Stimulated activated CD4-positive, alpha-beta T cell treated with anti-CD3 and anti-CD28 coated beads, Interleukin-12 subunit alpha, Interleukin-12 subunit beta, amount 100 ng/mL, for 48 hours (primary cell): Measurements from ENCODE around the gene PTPRK.

Experiments used
- DNase-seq, 3 donors: peaks; one replicate each; pipeline ENCODE4 v3.0.0-alpha.2; 2020; ENCODE audit warnings: low read depth in 2 of 3, low spot score in 1 of 3

The PTPRK gene

DNA sequence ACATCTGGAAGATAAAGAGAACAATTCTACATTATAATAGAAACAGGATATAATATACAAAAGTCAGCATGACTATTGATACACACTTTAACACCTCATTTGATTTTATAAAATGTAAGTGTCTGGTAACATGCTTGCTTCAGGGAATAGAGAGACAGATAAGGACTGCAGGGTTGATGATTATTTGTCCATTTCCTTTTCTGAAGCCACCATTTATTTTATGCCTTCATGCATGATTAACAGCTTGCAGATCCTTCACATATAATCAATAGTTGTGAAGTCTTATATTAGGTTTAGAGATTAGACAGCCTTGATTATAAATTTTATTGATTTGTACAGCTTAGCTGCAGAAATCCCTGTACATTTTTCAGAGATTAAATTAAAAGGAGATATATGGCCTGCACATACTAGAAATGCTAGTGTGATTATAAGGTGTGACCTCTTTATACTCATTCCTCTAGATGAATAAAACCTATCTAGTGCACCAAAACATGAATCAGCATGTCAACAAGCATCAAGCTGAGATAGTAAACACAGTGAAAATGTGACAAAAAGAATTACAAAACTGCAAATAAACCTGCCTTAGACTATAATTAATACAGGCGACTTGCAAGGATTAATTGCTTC, 420.7 kb downstream of the PTPRK start:
- no peak for DNase-seq

DNA sequence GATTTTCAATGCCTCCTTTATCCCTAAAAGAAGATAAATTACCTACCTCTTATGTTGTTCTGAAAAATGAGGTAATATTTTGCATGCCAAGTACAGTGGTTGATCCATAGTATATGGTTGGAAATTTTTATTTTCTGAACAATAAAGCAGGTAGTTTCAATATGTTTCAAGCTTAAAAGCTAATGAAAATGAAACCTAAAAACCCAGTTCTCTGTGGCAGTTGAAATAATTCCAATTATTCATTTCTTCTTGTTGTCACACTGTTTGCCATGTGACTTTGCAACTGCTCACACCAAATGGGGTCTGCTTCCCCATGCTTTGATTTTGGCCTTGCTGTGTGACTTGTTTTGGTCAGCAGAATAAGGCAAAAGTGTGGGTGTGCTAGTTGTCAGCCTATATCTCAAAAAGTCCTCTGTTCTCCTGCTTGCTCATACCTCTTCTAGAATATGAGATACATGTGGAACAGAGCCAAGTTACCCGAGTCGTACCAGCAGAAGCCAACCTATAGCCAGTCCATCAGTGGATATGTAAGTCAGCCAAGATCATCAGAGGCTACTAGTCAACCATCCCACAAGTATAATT, 422.3 kb downstream of the PTPRK start:
- DNase-seq, result no peak

DNA sequence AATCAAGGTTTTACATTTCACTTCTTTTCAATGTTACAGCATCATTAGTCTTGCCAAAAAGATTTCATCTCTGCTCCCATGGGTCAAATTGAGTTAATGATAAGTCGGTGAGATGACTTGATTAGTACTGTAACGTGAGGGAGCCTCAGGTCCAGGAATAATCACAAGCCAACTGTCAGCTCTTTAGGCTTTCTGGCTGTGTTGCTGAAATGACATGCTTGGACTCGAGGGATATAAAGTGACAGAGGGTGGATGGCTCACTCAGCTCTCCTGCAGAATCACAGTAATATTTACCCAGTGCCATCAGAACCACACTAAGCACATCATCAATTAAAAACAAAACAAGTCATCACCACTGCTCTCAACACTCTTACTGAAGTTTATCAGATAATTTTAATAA, 423.4 kb downstream of the PTPRK start:
- DNase-seq, result no peak

DNA sequence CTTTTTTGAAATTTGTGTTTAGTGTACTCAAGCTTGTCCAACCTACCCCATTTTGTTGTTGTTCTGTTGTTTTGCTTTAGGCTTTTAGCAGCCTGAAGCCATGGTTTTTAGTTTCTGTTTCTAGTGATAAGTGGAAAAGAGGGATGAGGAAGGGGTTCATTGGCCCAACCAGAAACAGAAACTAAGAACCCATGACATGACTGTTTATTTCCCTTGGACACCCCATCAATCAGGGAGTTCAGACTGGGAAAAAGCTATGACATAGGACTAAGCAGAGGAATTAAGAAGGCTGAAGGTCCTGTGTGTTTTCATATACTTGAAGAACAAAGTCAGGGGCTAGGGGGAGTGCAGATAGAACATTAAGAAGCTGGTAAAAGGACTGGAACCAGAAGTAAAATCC, 425.0 kb downstream of the PTPRK start:
- DNase-seq, result no peak

DNA sequence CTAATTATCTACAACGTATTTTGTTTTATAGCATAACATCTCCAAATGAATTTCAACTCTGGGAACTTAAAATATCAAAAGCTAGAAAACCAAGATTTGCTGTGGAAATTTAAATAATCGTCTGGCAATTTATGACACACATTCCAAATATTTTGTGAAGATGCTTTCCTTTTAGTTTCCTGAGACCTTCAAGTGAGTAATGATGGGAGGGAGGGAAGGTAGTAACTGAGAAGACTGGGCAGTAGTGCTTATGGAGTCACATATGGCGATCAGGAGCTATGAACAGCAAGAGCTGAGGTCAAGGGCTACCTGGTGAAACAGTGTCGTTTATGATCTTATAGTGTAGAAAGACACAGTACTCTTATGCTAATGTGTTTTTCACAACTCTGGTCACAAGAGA, 441.4 kb downstream of the PTPRK start:
- DNase-seq, result no peak

DNA sequence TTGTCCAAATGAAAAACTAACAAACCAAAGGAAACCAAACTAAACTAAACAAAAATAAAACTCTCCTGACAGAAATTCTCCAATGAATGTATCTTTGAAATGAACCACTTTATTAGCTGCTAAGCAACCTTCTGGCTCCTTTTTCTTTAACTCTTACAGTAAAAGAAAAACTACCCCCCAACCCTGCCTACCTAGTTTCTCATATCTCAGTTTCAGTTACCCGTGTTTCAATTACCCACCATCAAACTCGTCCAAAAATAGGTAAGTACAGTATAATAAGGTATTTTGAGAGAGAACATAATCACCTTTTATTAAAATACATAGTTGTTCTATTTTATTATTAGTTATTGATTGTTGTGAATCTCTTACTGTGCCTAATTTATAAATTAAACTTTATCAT, 442.1 kb downstream of the PTPRK start:
- DNase-seq, result no peak

DNA sequence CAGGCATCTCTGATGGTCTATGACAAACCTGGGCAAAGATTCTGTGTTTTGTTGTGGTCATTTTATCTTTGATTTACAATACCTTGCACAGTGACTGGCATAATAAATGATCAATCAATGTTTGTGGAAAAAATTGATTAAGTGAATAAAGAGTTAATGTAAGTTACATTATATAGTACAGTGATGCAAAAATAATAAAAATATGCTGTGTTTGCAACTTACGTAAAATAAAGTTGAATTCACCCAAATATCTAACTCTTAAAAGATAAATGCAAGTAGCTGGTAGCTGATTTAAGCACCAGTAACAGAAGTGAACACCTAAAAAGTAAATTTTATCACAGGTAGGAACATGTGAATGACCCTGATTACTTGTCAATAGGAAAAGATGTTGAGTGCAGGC, 443.6 kb downstream of the PTPRK start:
- no peak for DNase-seq

DNA sequence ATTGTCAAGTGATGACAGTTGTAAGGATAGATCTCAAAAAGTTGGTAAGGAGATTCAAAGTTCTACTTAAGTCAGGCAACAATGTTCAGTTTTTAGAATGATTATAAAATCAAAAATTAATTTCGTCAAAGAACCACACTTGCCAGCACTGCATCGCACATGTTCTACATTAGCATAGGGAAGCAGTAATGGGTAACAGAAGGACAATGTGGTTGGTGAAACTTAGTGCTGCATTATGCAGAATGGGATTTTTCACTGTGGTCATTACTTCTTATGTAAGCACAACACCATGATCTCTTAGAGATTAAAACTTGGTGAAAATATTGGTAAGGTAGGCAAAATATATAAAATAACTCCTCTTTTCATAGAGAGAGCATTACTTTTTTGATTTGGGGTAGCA, 445.8 kb downstream of the PTPRK start:
- no peak for DNase-seq

DNA sequence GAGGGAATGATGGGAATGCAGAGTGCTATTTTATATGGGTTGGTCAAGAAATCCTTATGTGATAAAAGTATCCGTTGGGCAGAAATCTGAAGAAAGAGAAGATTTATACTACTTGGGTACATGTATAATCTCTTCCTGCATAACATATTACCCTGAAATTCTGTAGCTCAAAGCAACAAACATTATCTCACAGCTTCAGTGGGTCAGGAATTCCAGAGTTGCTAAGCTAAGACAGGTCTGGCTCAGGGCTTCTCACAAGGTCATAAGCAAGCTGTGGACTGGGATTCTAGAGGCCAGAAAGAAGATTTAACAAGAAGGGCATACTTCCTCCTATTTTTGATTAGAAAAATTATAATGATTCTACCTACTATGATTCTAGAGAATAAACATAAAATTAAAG, 447.0 kb downstream of the PTPRK start:
- DNase-seq, result no peak

DNA sequence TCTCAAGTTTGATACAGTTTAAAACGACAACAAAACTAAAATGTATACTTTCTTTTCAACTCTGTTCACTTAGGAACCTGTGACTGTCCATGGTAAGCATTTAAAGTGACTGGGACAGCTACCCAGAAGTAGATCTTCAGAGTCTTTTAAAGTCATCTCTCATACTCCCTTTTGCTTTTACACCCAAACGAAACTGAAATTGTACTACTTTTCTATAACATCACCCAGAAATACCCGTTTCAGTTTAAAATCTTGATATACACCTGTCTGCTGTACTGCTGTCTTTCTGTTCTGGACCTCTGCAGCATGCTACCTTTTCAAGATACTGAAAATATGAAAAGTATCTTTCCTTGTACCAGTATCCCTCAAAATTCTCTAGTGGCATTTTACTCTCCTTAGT, 449.2 kb downstream of the PTPRK start:
- DNase-seq, result no peak

DNA sequence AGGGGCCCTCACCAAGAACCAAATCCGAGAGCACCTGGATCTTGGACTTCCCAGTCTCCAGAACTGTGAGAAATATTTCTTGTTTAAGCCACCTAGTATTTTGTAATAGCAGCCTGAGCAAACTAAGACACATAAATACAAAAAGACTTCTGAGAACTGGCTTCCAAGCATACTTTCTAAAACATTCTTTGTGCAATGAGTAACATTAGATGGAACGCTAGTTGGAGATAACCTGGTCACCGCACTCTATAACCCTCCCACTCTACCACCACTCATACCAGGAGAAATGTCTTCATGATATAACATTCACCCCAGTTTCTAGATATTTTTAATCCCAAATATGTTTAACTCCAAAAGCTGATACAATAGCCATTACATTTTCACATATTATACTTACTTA, 450.0 kb downstream of the PTPRK start:
- no peak for DNase-seq

DNA sequence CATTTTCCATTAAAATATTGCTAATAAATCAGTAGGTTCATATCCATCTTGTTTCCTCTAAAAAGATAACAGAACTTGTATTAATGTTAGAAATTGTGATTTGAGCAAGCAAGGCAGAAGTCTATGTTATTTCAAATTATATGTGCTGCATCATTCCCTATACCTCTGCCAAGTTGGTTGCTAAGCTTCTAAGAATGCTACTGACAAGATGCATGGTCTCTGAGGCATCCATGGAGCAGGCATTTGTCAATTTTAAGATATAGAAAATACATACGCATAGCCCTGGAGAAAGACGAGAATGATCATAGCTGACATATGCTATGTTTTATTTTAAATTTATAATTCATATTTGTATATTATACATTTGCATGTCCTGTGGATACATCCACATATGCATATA, 451.2 kb downstream of the PTPRK start:
- DNase-seq, result no peak

DNA sequence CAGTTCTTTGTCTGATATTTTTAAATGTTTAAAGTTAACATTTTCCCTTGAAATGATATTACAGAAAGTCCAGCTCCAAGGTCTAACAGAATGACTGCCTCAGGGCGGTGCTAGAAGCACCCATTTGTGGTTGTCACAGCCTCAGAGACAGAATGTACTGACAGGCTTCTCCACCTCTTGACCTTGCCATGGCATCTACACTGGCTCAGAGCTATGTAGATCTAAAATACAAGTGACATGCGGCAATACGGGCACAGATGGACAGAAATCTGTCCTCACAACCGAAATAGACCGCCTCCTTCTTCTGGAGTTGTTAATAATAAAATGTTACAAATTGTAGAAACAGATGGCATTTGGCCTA, 452.3 kb downstream of the PTPRK start:
- no peak for DNase-seq

DNA sequence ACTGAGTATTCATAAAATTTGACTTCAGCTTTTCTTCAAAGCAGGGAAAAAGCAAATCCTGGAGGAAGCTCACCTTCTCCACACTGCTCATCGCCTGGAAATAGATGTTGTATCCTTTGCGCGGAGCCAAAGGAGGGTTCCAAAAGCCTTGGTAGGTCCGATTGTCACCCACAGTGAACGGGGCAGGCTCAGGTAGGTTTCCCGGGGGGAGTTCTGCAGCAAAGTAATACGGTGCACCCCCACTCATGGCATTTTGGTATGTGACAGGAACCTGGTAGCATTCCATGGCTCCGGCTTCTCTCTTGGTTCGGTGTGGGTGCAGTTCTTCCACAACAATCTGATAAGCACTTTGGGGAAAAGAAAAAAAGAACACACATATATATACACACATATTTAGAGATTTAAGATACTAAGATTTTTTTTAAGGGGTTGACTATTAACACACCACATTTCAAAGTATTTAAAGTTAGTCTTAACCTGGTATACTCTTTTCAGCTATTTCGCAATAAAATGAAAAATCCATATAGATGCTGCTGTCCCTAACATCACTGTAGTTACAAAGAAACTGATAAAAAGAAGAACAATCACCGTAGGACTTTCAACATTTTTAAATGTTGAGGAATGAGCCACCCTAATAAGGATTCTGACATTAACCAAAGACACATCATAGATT, 452.8 kb downstream of the PTPRK start:
- DNase-seq, result no peak

DNA sequence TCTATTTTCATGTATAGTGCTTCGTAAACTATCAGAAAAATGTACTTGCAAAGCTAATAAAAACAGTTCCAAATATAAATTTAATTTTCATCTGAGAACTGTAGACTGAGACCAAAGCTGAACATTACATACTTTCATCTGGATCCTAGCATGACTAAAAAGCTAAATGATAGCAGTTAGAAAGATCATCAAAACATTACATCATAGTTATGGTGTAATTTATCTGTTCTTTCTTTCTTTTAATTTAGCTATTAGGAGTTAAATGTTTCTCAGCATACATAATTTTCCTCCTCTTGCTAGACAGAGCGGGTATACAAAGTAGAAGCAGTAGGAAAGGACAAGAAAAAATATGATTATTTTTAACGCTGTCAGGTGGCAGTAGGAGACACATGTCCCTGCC, 455.3 kb downstream of the PTPRK start:
- DNase-seq, result no peak

DNA sequence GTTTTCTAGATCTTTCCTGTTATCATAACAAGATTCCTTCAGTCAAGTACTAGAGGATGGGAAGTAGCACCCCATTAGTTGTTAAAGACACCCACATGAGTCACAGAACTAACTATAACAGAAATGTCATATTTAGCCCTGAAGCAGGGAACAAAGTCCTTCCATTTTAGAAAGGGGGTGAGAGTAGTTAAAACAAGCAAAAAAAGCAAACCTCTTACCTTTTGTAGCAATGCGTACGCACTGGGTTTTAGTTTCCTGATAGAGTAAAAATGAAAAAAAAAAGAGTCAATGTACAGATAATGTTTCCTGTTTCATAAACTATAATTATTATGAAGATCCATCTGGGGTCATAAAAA, 455.9 kb downstream of the PTPRK start:
- no peak for DNase-seq

DNA sequence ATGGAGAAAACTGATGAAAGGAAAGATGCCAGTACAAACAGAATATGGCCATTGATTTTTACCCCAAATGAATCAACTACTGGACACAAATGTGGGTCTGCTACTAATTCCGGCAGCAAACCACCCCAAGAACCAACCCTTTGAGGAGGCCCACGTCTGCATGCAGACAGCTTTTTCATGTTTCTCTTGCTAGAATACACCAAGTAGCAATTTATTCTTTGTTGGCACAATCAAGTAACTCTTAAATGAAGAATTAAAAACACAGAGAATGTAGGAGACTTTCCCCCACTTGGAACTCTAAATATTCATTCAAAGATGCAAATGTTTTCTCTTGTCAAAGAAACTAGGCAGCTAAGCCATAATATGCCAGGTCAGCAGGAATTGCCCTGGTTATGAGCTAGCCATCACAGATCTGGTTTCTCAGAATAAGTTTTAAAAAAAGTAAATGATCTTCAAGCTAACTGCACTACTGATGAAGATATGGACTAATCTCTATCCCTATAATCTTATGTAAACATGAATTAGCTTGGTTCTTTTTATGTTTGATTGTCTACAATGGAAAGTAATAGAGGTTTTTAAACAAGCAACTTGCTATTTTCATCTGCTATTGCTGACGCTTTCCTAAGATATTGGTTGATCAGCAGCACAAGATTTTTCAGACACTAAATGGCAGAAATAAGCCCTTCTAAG, 456.4 kb downstream of the PTPRK start:
- no peak for DNase-seq

DNA sequence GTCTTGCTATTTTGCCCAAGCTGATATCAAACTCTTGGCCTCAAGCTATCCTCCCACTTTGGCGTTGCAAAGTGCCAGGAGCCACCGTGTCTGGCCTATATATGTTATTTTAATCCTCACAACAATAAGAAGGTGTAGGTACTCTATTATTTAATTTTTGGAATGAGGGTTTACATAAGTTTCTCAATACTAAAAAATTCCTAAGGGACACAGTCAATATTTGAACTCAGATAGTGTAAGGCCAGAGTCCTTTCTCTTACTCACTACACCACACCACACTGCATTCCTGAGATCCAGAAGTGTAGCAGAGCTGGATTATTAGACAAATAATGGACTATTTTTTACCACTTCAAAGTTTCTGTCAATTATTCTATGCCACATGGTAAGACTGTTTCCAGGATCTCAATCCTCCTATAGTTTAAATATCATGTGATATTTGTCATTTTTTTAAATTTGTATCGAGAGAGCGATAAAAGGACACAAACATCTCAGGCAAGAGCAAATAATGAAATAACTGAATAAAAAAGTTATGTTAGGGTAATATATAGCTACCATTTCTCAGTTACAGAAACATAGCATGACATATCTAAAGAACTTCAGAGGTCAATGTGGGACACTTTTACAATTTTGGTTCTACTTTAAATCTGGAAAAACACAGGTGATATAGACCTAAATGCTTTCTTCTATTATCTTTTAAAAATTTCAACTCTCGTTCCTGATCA, 457.4 kb downstream of the PTPRK start:
- DNase-seq, result no peak

DNA sequence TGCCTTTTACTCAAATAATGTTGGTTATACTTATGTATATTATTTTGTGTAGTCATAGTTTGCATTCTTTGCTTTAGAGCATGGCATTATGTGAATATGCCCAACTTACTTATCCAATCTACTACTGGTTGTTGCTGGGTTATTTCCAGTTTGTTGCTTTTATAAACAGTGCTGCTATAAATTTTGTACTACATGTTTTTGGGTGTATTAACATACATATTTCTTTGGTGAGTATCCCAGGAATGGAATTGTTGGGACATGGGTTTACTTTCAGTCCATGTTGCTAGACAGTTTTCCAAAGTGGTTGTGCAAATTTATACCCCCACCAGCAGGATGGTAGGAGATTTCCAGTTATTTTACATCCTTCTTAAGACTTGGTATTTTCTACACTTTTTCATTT, 462.5 kb downstream of the PTPRK start:
- no peak for DNase-seq

DNA sequence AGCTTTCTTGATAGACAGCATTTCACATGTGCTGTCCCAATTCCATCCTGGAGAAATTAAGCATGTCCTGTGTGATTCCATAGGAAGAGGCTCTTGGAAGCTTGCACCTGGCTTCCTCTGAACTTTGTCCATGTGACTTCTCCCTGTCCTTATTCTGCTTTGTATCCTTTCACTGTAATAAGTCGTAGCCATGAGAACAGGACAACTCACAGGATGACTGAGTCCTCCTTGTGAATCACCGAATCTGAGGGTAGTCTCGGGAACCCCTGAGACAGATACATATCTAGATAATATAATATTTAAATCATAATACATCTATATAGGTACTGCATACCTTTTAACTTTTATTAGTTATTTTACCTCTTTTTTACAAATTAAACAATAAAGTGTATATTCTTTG, 462.9 kb downstream of the PTPRK start:
- no peak for DNase-seq

DNA sequence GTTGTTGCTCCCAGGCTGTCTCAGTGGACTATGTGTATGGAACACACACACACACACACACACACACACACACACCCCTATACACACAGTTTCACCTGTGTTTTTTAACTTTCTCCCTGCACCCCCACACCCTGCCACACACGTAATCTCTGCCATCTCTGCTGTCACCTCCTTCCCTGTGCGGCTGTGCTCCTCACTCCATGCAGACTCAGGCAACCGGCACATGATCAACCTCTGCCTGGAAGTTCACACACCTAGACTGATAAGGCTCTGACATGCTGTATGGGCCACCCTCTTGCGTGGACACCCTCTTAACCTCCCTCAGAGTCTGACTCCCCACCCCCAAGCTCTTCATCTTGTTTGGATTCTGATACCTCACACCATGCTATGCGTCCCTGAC, 467.3 kb downstream of the PTPRK start:
- no peak for DNase-seq

DNA sequence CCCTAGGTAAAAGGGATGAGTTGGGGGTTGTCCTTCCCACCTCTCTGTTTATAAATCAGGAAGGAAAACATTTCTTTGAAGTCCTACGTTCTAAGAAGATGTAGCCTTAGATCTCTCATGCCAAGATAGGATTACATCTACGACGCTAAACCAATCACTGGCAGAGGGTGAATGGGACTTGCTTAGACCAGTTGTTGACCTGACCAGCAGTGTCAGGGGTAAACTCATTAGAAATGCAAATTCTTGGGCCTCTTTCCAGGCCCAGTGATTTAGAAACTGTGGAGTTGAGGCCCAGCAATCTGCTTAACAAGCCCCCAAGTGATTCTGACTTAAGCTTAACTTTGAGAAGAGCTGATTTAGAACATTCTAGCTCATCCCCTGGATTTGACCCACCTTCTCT, 472.4 kb downstream of the PTPRK start:
- no peak for DNase-seq
